Stimulated activated naive CD8-positive, alpha-beta T cell treated with anti-CD3 and anti-CD28 coated beads, Interleukin-15, amount 100 ng/mL, for 72 hours (primary cell): ENCODE data around the gene PIP5K1A.

ENCODE experiments used
- ATAC-seq: fragments of 150-1000 bp; cut with Tn5 transposase; 2 replicates; pipeline ENCODE4 v1.10.0; 2021; ENCODE audit warnings: mild to moderate bottlenecking, moderate library complexity
- DNase-seq, 2 donors: peaks; one replicate each; pipeline ENCODE4 v3.0.0; 2021 to 2022
- H3K27ac Mint-ChIP-seq, 2 donors: one replicate each; pipeline ENCODE4 v1.8.0; 2022; ENCODE audit warnings: mild to moderate bottlenecking in 2 of 2, mixed read lengths in 2 of 2, moderate library complexity in 2 of 2
- H3K27me3 Mint-ChIP-seq: one replicate; pipeline ENCODE4 v1.8.0; 2022; ENCODE audit warnings: mixed read lengths
- H3K4me1 Mint-ChIP-seq: one replicate; pipeline ENCODE4 v1.8.0; 2022; ENCODE audit warnings: mild to moderate bottlenecking, mixed read lengths
- H3K4me3 Mint-ChIP-seq, 2 donors: one replicate each; pipeline ENCODE4 v1.8.0; 2022; ENCODE audit warnings: mild to moderate bottlenecking in 2 of 2, mixed read lengths in 2 of 2, moderate library complexity in 1 of 2
- H3K9me3 Mint-ChIP-seq, 2 donors: one replicate each; pipeline ENCODE4 v1.8.0; 2022; ENCODE audit warnings: mixed read lengths in 2 of 2

Gene PIP5K1A

GRCh38 chr1:151287767-151288500 is 89.6 kb downstream of the PIP5K1A start:
- Mint-ChIP-seq H3K9me3 (no peaks in the 10 kb centered on the region), H3K4me1 (peaks cover 66% of the 10 kb centered on the region), H3K27me3 (no peaks in the 10 kb centered on the region), H3K27ac (no peak overlapping the region), H3K4me3 (no peak overlapping the region)
- no peak for DNase-seq
- no peak for ATAC-seq

- H3K27me3 Mint-ChIP-seq: no peaks in the 10 kb centered on the region
- ATAC-seq (no peak), DNase-seq (no peak)
- H3K9me3 Mint-ChIP-seq: no peaks in the 10 kb centered on the region
- H3K4me3 Mint-ChIP-seq: no peak overlapping the region
- peaks cover 64% of the 10 kb centered on the region for H3K4me1 Mint-ChIP-seq
- H3K27ac Mint-ChIP-seq: no peak overlapping the region
These were observed 90.2 kb downstream of the PIP5K1A start for GRCh38 chr1:151288502-151288901.

- Mint-ChIP-seq H3K4me3 (no peak overlapping the region), H3K4me1 (peaks cover 56% of the 10 kb centered on the region), H3K9me3 (no peaks in the 10 kb centered on the region), H3K27ac (peak overlapping the region in 1 of 2 donors; percentile 55), H3K27me3 (no peaks in the 10 kb centered on the region)
- no peak for DNase-seq
- peak; percentile 31 for ATAC-seq
These were observed 91.0 kb downstream of the PIP5K1A start for GRCh38 chr1:151289080-151289935.

- no peaks in the 10 kb centered on the region for H3K27me3 Mint-ChIP-seq
- H3K9me3 Mint-ChIP-seq: no peaks in the 10 kb centered on the region
- H3K4me1 Mint-ChIP-seq: peaks cover 49% of the 10 kb centered on the region
- H3K4me3 Mint-ChIP-seq: no peak overlapping the region
- ATAC-seq: no peak
- DNase-seq: no peak
- H3K27ac Mint-ChIP-seq: peak overlapping the region; percentile 19 to 77
These were observed 91.8 kb downstream of the PIP5K1A start for GRCh38 chr1:151289991-151290708.

GRCh38 chr1:151290709-151291303 is 92.5 kb downstream of the PIP5K1A start:
- Mint-ChIP-seq H3K4me1 (peaks cover 46% of the 10 kb centered on the region), H3K9me3 (no peaks in the 10 kb centered on the region), H3K27me3 (no peaks in the 10 kb centered on the region), H3K4me3 (no peak overlapping the region), H3K27ac (no peak overlapping the region)
- ATAC-seq (no peak), DNase-seq (no peak)

- ATAC-seq: peak; percentile 40
- Mint-ChIP-seq H3K27me3 (no peaks in the 10 kb centered on the region), H3K27ac (peak overlapping the region; percentile 51 to 63), H3K4me1 (peaks cover 33% of the 10 kb centered on the region), H3K9me3 (no peaks in the 10 kb centered on the region), H3K4me3 (no peak overlapping the region)
- no peak for DNase-seq
These were observed 94.1 kb downstream of the PIP5K1A start for GRCh38 chr1:151292207-151293030.

- DNase-seq (no peak), ATAC-seq (peak; percentile 19)
- no peaks in the 10 kb centered on the region for H3K9me3 Mint-ChIP-seq
- H3K27ac Mint-ChIP-seq: peak overlapping the region; percentile 56 to 63
- peaks cover 33% of the 10 kb centered on the region for H3K4me1 Mint-ChIP-seq
- no peaks in the 10 kb centered on the region for H3K27me3 Mint-ChIP-seq
- H3K4me3 Mint-ChIP-seq: no peak overlapping the region
These were observed 94.7 kb downstream of the PIP5K1A start for GRCh38 chr1:151293093-151293492.

GRCh38 chr1:151294742-151295462 is 96.5 kb downstream of the PIP5K1A start:
- Mint-ChIP-seq H3K4me3 (no peak overlapping the region), H3K9me3 (no peaks in the 10 kb centered on the region), H3K27me3 (no peaks in the 10 kb centered on the region), H3K27ac (peak overlapping the region in 1 of 2 donors; percentile 5), H3K4me1 (peaks cover 16% of the 10 kb centered on the region)
- DNase-seq (no peak), ATAC-seq (no peak)
